GM10847 (cell line): ENCODE measurements around the gene IFI30.

Experiments used
- POLR2A ChIP-seq: IDR thresholded peaks from 2 replicates; pipeline ENCODE4 v1.6.1; 2011; ENCODE audit not compliant: insufficient read length; ENCODE audit errors: extremely low read depth

IFI30 gene

DNA sequence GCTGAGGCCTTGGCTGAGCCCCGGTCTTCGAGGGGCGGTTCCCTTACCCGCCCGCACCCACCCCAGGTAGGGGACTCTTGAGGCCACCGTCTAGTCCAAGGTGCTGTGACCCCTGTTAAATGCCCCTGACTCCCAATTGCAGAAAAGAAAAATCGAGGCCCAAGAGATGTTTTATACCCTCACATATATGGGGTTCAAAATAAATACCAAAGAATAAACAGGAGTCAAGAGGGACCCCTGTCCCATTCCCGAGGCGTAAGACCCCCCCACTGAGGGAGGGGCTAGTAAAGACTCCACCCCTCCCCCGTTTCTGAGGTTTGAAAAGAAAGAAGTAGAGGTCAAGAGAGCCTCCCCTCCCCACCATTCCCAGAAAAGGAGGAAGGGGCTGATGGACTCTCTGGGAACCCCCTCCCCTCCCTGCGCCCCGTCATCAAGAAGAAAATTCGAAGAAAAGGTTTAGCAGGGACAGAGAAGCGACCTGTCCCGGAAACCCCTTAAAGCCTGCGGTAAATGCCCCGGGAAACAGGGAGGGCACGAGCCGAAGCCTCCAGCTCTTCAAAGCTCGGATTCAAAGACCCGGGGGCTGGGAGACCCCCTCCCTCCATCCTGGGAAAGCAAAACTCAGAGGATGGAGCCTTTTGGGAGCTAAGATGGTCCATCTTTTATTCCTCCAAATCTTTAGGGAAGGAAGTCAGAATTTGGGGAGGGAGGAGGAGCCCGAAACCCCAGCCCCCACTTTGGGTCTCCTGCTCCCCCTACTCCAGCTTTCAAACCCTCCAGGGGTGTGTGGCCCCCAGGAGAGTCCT is 31.0 kb downstream of the IFI30 start:
- TF ChIP-seq POLR2A, result peak; percentile 5

DNA sequence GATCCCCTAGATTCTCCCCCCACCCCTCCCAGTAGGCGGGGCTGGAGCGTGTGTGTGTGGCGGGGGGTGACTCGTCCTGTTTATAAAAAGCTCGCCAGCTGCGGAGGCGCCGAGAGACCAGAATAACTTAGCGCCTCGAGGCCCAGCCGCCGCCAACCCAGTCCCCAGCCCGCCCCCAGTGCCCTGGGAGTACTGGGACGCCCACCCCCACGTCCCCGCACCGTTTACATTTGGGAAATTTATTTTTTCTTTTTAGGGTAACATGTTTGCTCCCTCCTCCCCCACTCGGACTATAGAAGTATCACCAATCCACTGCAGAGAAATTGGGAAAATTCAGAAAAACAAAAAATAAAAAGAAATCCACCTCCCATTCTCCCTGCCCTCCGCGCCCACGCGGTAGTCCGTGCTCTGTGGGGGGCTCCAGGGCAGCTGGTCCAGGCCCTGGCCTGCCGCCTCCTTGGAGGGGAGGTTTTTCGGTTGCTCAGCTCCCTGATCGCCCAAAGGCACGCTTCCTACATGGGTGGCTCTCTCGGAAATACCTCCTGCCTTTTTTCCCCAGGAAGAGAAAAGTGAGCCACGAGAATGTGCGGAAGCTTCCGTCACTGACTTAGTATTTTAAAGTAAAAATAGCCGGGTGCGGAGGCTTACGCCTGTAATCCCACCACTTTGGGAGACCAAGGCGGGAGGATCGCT is 31.7 kb downstream of the IFI30 start:
- no peak for TF ChIP-seq POLR2A

DNA sequence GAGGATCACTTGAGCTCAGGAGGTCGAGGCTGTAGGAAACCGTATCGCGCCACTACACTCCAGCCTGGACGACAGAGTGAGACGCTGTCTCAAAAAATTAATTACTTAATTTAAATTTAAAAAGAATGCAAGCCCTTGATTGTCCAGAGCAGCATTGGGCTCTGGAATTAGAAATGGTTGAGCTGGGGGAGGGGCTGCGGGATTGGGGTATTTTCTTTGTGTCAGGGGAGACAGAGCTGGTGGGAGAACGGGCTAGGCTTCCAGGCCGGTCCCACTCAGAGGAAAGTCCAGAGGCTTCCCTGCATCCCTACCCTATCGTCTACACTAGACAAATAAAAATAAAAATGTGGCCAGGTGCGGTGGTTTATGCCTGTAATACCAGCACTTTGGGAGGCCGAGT is 32.4 kb downstream of the IFI30 start:
- no peak for TF ChIP-seq POLR2A

DNA sequence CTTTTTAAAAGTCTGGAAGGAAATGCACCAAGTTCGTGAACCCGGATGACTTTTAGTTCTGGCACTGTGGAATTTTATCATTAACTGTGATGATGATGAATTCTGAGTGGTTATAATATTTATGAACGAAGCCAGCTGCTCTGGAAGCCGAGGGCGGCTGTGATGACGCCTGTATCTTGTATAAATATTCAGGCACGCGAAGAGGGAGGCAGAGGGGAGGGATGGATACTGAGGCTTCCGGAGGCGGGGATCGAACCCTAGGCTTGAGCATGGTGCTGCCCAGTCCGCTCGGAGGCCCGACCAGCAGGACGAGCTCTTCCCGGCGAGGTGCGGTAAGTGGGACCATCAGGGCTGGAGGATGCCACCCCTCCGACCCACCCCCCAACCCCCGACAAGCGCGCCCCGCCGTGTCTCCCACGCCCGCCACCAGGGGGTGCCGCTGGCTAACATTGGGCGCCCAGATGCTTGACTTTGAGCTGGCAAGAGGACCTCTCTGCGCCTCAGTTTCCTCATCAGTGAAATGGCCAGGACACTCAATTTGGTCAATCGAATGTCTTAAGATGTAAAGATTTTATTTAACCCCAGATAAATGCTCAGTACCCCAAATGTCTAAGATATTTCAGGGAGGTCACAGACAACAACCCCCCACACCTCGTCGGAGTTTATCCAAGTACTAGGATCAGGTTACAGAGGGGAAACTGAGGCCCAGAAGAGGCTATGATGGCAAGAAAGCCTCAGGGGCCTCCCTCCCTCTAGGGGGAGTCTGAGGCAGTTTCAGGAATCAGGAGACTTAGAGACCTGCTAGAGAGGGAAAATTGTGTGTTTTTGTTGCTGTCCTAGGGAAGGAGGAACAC is 34.7 kb downstream of the IFI30 start:
- no peak for TF ChIP-seq POLR2A

DNA sequence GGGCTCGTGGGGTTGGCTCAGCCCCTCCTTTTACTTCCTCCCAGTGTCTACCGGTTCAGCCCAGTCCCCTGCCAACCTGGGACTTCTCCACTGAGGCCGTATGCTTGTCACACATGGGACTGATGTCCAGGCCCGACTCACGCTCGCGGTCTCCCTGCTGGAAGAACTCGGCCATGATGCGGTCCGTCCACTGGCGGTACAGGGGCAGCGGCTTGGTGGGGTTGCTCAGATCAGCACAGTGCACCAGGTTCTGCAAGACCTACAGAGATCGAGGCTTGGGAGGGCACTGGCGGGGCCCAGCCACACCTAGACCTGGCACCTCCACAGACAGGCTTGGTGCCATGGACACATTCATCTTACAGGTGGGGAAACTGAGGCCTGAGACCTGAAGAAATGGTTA is 38.1 kb downstream of the IFI30 start:
- TF ChIP-seq POLR2A, result no peak

DNA sequence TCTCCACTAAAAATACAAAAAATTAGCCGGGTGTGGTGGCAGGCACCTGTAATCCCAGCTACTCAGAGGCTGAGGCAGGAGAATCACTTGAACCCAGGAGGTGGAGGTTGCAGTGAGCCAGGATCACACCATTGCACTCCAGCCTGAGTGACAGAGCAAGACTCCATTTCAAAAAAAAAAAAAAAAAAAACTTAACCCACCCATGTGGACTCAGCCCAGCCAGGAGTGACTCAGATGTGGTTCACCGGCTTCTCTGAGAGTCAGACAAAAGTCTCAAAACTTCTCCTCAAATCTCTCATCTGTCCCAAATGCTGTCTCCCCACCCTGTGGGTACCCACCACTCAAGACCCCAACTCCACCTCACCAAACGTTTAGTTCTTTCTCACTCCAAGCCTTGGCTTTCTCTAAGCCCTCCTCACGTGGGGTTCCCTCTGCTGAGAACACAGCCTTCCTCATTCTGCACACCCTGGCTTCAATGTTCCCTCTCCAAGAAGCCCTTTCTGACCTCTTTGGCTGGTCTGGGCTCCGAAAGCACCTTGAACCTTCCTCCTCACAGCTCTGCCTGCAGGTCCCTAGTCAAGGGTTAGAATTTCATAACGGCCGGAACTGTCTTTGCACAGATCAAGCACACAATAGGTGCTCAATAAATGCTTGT is 41.3 kb downstream of the IFI30 start:
- no peak for TF ChIP-seq POLR2A

DNA sequence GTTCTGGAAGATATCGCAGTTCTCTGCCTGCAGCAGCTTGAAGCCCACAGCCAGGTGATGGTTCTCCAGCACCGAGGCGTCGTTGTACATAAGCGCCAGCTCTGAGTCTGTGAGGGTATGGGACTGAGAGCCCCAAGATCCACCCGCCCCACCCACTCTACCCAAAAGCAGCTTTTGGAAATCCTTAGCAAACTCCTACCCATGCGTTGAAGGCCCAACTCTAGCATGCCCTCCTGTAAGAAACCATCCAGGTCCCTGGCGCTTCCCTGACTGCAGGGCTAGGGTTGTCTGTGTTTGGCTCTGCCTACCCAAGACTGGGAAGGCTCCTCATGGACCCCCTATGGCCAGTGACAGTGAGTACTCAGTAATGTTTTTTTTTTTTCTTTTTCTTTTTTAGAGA is 43.2 kb downstream of the IFI30 start:
- TF ChIP-seq POLR2A, result no peak

DNA sequence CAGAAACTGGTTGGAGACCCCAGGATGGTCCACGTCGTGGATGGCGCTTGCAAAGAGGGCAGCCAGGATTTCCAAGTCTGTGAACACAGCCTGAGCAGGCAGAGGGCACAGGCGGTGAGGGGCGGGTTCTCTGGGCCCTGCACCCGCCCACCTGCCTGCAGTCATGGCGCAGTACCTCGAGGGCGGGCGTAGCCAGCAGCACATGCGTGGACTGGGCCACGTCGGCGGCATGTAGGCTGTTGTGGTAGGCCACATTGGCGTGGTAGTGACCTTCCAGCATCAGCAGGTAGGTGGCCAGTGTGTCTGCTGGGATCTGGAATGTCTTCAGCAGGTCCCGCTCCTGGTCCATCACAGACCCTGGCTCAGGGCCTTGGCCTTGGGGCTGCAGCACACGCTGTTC is 44.5 kb downstream of the IFI30 start:
- no peak for TF ChIP-seq POLR2A

DNA sequence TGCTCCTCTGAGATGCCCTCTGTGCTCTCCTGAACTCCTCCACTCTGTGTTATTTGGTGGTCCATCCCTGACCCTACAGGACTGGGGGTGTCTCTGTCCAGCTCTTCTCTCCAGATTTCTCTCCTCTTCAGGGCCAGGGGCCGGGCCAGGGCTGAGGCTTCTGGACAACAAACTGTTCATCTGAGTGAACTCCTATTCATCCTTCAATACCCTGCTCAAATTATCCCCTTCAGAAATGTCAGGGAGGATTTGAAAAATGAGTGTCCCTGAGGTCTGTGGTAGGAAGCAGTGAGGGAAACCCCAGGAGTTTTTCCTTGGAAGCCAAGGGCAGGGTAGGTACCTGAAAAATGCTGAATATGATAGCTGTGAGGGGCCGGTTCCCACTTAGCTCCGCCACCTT is 45.0 kb downstream of the IFI30 start:
- no peak for TF ChIP-seq POLR2A

DNA sequence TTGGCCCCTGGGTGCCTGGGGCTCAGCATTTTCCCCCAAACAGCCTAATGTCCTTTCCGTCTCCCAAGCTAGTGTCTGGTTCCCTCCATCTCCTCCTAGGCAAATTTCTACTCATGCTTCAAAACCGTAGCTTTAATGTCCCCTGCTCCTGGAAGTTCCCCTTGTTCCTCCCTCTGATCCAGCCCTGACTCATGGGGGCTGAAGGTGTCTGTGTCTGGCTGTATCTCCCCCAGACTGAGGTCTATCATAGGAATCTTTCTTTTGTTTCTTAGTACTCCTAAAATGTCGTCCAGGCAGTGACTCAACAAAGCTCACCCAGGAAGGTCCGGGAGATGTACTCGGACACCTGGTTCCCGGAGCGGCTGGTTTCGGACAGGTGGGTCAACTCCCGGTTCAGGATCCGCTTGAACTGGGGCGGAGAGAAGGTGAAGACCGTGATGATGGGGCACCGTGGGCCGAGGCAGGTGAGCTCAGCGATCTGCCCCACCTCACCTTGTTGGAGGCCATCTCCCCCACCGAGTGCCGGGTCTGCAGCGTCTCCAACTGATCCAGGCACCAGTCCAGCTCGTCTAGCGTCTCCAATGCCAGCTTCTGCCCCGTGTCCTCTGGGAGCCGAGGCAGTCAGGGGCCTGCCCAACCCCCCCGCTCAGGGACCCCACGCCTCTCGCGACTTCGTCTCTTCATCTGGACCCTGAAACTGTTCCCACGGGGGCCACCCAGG is 46.5 kb downstream of the IFI30 start:
- no peak for TF ChIP-seq POLR2A

DNA sequence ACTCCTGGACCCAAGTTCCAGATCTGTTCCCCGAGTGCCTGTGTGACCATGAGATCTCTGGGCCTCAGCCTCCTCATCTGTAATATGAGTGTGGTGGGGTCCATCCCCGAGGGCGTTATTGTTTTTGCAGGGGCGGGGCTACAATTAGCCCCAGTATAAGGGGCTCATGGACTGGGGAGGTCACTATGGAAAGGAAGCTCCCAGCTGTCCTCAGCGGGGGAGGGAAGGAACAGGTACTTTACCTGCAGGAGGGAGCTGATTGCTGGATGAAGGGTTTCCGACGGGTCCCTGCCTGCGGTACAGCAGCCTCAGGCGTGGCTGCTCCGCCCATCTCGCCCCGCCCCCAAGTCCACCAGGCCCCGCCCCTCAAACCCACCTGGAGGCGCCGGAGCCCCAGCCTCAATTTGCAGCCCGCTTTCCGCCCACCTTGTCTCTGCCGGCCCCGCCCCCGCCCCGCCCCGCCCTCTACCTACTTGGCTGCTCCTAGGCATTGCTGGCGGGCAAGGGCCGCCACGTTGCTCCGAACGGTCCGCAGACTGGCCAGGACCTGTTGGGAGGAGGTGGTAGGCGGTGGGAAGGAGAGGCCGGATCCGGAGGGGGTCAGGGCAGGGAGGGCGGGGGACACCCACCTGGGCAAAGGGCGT is 47.1 kb downstream of the IFI30 start:
- no peak for TF ChIP-seq POLR2A

DNA sequence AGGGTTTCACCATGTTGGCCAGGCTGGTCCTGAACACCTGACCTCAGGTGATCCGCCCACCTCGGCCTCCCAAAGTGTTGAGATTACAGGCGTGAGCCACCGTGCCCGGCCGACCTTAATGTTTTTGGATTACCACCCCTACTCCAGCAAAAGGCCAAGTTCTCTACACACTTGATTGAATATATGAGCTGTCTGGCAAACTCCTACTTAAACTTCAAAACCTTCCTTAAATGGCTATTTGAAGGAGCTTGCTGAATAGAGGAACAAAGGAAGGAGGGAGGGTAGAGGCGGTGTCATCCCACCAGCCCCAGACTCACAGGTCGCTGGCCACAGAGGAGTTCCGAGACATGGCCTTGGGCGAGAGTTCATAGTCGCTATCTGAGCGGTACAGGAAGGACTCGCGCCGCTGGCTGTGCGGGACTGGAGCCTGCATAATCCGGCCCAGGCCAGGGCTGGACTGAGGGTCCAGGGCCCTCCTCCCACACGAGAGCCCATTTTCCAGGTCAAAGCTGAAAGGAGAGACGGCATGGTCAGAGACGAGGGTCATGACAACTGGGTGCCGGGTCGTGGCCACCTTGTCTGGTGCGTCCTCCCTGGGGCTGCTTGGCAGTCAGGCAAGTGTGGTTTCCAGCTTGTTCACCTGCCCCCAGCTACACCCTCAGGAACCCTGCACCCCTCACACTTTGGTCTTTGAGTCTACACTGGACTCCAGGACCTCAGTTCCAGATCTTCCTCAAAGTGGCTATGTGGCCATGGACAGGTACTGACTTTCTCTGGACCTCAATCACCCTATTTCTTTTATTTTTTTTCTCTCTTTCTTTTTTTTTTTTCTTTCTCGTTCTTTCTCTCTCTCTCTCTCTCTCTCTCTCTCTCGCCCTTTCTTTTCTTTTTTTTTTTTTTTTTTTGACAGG is 48.5 kb downstream of the IFI30 start:
- no peak for TF ChIP-seq POLR2A

DNA sequence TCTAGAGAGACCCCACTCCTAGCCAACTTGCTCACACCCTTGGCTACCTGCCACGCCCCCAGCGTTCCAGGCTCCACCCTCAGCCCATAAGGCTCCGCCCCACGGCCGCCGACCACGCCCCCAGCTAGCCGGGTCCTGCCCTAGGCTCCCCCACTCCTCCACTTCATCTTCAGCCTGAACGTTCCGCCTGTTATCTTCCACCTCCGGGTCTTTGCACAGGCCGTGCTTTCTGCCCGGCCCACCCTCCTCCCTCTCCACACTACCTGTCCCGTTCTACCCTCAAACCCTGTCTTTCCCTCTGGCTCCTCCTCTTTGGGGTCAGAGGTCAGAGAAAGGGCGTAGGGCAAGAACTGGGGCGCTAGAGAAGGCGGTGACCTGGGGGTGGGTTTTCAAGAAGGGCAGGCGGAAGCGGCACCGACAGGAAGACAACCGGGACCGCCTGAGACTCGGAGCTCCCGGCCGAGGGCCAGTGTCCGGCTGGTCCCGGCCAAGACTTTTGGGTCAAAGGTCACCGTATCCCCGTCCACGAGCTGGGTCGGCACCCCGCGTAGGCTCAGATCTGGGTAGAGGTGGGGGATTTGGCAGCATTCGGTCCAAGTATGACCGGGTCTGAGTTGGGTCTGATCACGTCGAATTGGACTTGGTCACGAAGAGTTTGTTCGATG is 50.4 kb downstream of the IFI30 start:
- TF ChIP-seq POLR2A, result no peak
